Left cardiac atrium (tissue), 4 donors: ENCODE data around the gene PKNOX1. TPM values are rescaled to one million over a fixed set of nuclear protein-coding genes. Genes with fewer than 3 reads are reported as not detected.
"Not testable (repeated sequence)": the region's sequence is repeated elsewhere in the genome, so short reads cannot be mapped to it uniquely, and the experiment has no call there.

Experiments
- ATAC-seq, 2 donors: fragments of 200-7000 bp; cut with Tn5 transposase; one replicate each; pipeline ENCODE4 v1.9.1; 2020; ENCODE audit warnings: mild to moderate bottlenecking in 2 of 2, moderate library complexity in 2 of 2
- DNase-seq: peaks from one replicate; pipeline ENCODE4 v3.0.0-alpha.2; 2020
- intact Hi-C, 2 donors: fragments of 100-400 bp; cut with DNase I; formaldehyde crosslinking; loops; one replicate each; pipeline versions ENCODE4 v1.14.1 to v1.15.1; 2022 to 2023
- total RNA-seq, 2 donors: library from RNA; stranded (reverse); fragmentation: NEBNext Ultra II Directional; extraction: Animal tissue kit (Norgen Biotek cat#: 25700); gene quantifications; one replicate each; pipeline ENCODE4 v1.2.1, GENCODE V29; 2021
- donor health status: DM: no; HTN: yes; CAD: no.
- donor health status: DM: no; HTN: yes; CAD: no; lungs with severe emphysema.
- donor health status: DM: yes; HTN: yes; CAD: no.
- donor health status: Dilated cardiomyopathy.

The PKNOX1 gene
- total RNA-seq, 2 donors from 2014 or later = 7.4 to 8.9 TPM

DNA sequence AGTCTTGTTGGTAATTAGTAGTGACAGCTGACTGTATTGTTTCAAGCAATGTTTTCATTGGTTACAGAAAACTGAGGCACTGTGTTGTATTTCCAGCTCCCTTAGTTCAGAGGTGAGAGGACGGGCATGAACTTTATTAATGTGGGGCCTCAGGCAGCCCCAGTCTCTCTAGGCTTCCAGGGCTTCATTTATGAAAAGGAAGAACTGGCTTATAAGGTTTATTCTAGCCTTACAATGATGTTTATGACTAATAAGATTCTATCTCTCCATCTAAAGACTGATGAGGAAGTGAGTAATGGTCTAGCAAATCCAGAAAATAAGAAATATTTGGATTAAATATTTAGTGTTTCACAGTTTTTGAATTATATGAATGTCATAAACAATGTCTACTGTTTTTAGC, 59.7 kb downstream of the PKNOX1 start:
- intact Hi-C loops = no loop called here
- ATAC-seq = no peak

DNA sequence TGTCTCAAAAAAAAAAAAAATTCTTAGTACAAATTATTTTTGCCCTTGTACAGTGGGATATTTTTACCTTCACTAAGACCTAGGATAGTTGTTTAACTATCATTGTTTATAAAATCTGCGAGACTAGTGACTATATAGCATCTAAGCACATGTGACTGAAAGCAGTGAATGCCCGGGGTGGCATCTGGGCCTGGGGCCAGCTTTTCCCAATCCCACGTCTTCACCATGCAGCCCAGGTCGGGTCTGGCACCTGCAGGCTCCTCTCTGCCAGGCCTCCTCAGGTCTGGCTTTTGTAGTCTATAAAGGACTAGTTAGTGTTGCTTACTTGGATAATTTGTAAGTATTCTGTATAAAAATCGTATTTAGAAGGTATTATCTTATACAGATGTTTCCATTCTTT, 60.5 kb downstream of the PKNOX1 start:
- intact Hi-C loops = no loop called here
- ATAC-seq = no peak
- no peak for DNase-seq

More for the DNA sequence above, 59.7 kb downstream of the PKNOX1 start:
- no peak for DNase-seq

DNA sequence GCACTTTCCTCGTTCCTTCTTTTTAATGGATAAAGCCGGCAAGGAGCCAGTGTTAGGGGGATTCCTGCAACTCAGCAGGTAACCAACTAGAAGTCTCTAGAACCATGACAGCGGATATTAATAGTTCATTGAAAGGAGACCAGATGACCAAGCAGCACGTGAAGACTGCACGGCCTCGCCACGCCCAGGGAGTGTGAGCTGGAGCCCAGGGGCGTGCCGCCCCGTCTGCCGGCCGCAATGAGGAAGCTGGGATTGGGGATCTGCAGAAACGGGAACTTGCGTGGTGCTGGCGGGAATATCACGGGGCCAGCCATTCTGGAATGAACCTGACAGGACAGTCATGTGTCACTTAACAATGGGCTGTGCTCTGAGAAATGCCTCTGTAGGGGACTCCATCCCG, 62.5 kb downstream of the PKNOX1 start:
- ATAC-seq = peak; percentile 50 to 71
- DNase-seq, intact Hi-C loops: not testable (repeated sequence)

DNA sequence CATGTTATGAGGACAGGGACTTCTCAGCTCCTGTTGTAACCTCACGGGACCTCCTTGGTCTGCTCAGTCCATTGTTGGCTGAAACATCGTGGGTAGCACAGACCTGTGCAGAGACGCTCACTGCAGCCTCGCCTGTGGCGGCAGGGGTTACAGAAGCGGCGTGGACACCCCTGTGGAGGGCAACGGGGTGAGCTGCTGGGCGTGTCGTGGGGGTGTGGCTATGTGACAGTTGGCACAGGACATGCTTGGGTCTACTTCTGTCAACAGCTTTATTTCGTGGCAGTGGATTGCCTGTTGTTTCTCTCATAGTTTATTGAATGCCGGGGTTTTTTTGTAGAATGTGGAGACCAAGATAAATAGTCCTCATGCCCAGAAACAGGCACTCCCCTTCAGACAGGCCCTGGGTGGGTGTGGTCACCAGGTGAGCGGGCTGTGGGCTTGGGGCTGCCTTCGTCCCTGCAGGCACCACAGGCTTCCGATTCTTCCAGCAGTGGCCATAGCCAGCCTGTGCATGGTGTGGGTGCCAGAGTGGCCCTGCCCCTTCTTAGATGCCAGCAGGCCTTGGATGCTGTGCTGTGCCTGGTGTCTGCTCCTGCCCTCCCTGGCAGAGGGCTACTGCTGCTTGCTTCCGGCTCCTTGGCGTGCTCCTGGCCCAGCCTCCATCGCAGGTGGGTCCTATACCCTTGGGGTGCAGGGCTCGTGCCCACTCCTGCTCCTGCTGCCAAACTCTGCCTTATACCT, 63.7 kb downstream of the PKNOX1 start:
- intact Hi-C loops, DNase-seq: not testable (repeated sequence)
- ATAC-seq = peak in 1 of 2 donors; percentile 25

DNA sequence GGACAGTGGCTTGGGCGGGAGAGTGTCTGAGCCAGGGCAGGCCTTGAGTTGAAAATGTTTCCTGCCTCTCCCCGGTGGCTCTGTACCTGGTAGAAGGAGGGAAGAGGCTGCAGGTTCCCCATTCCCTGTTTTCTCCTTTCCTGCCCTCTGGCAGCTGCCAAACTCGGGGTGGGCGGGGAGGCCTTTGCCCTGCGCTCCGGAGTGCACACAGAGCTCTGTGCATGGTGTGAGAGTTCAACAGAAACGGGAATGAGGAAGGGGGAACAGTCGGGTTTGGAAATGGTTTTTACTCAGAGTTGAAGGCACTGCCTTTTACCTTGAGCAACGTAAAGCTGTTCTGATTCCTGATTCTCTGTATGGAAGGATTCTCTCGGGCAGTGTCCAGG, 64.3 kb downstream of the PKNOX1 start:
- DNase-seq, ATAC-seq, intact Hi-C loops: not testable (repeated sequence)

DNA sequence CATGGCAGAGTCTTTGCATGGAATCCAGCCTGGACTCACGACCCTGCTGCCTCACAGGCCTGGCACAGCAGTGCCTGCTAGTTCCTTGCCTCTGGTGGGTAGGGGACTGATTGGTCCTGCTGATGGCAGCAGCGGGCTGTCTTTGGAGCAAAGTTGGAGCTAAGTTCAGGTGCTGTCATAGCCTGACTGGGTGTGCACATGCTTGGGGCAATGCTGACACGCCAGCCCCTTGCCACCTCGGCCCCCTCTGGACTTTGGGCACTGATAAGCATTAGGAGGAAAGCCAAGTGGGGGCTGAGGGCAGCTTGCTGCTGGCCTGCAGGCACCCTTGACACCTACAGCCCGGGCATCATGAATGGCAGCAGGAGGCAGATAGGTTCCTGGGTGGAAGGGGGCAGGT, 67.8 kb downstream of the PKNOX1 start:
- DNase-seq, intact Hi-C loops, ATAC-seq: not testable (repeated sequence)

DNA sequence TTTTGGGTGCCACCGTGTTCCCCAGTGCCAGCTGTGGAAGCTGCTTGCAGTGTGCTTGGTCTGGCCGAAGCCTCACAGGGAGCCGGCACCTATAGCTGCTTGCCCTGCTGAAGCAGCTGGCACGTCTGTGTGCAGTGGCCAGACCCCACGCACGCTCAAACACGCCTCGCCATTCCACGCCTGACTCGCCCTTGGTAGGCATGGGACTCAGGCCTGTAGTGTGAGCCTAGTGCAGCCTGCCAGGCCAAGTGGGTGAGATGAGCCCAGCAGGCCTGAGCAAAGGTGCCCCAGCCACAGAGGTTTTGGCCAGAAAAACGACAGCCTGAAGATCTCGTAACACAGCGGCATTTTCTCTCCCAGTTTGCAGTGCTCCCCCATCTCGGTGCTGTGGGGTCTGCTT, 68.9 kb downstream of the PKNOX1 start:
- ATAC-seq, intact Hi-C loops, DNase-seq: not testable (repeated sequence)

DNA sequence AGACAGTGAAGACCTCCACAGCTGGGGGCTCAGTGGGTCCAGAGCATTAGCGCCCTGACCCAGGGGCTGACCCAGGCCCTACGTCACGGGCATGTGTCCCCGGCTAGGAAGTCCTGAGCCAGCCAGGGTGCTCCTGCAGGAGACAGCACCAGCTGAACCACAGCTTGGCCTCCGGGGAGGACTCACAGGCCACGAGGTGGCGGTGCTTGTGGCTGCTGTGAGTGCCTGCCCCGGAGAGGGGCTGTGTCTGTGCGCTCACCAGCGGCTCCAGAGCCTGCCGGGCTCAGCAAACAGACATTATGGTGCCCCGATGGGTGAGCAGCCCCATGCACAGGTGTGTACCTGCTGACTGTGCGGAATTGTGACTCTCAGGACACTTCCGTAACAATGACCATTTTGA, 70.2 kb downstream of the PKNOX1 start:
- ATAC-seq, DNase-seq, intact Hi-C loops: not testable (repeated sequence)

DNA sequence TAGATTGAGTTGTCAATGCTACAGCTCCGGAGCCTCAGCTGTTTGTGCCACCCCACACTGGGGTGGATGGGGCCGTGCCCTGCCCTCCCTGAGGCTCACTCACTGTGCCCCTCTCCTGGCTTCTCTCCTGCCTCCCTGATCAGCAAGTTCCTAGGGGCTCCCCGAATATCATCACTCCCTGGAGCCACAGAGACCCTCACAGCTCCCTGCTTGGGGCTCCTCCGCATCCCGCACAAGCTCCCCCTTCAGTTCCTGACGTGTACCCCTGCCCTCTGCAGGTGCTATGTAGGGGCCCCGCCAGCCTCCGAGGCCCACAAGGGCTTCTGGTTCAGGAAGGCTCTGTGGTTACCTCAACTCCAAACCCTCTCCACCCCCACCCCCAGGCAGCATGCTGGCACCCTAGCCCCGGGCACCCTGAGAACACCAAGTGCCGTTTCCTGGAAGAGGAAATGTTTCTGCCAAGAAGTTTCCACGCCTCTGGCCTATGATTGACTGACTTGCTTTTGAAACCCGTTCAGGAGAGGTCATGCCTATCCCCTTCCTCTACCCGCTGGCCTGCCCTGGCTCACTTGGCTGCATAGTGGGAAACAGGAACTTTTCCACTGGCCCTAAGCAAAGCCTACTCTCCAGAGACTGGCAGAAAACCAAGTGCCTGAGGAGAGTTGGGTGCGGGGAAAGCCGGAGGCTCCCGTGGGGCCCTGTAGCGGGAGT, 71.0 kb downstream of the PKNOX1 start:
- peak; percentile 81 to 89 for ATAC-seq
- DNase-seq, intact Hi-C loops: not testable (repeated sequence)

DNA sequence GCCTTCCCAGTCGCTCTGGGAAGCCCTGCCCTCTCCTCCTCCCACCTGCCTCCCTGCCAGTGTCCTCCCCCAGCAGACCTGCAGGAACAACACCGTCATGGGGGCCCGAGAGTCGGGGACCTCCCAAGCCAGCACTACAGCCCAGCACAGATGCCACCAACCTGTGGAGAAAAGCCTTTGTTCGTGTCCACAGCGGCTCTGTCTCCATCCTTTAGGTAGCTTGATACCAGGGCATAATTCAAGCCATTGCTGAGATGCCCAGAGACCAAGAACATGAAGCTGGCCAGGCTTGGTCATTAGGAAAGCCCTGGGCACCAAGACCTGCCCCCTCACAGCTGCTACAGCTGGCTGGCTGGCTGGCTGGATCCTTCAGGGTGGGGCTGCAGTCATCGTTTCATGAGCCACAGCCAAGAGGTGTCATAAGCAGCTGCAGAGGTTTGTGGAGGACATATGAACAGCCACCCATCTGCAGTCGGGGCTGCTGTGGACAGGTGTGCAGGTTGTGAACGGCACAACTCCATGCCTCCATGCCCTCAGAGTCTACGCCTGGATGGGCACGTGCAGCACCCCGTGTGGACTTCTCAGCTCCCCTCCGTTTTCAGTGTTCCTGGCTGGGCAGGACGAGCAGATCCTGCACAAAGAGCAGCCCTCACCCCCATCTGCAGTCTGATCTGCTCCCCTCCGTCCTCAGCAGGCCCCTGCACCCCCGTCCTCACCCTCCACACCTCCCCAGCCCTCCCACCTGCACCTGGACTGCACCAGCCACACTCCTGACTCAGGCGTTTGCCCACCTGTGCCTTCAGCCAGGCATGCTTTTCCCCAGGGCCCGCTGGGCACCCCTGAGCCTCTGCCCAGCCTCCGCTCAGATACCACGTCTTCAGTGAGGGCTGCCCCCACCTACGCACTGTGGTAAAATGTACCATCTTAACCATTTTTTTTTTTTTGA, 71.8 kb downstream of the PKNOX1 start:
- DNase-seq, intact Hi-C loops: not testable (repeated sequence)
- peak; percentile 20 to 33 for ATAC-seq

DNA sequence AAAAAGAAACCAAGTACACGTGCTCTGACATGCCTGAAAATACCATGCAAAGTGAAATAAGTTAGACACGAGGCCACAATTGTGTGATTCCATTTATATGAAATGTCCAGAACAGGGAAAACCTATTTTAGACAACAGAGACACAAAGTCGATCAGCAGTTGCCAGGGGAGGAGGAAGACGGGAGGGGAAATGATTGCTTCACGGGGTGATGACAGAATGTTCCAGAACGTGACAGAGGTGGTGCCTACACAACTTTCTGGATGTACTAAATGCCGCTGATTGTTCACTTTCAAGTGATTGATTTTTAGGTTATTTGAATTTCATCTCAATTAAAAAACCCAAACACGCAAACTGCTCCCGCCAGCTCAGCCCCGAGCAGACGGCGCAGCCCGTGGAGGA, 78.8 kb downstream of the PKNOX1 start:
- ATAC-seq, DNase-seq, intact Hi-C loops: not testable (repeated sequence)

DNA sequence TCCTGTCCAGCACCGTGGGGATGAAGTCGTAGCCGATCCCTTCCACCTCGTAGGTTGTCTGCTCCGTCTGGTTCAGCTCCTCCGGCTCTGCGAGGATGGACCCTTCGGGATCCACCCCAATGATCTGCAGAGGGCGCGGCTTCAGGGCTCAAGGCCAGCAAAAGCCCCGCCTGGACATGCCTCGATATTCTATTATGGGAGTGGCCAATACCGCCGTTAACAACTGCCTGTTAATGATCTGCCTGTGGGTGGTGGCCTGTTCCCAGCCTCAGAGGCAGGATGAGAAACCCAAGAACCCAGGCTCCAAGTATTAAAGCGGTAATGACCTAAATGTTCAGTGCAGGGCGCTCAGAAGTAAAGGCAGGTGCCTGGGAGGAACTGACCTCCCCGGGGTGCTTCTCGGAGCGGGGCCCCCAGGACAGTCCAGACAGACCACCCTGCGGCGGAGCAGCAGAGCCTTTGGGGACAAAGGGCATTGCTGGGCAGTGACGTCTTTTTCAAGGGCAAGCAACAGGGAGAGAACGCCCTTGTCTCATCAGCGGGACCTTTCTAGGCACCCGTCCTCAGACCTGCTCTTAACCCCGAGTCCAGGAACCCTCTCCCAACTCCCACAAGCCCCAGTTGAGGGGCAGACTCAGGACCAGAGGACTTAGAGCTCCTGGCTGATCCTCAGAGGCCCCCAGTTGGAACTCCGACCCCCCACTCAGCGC, 88.7 kb downstream of the PKNOX1 start:
- intact Hi-C loops, DNase-seq, ATAC-seq: not testable (repeated sequence)

DNA sequence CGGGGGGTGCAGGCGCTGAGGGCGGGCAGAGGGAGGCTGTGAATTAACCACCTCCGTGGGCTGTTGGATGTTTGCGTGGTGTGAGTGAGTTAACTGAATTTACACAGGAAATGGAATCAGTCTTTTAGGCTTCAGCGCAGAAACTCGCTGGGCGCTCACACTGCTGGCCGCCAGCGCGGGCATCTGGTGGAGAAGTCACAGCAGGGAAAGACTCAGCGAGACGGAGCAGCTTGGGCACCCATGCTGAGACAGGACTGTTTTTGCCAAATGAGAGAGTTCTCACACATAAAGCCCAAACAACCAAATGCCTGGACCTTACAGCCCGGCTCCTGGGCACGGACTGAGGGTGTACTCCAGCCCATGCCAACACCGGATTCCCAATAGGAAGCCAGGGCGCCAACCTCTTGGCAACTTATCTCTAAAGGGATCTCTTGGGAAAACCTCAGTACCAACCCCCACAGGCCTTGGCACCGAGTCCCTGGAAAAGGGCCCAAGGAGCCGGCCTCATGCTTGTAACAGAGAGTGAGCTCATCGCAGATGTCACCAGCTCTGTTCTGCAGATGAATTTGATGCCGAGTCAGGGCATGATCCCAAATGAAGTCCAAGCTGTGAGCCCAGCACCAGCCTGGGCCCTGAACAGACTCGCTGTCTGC, 90.0 kb downstream of the PKNOX1 start:
- ATAC-seq = peak in 1 of 2 donors; percentile 70
- DNase-seq, intact Hi-C loops: not testable (repeated sequence)

DNA sequence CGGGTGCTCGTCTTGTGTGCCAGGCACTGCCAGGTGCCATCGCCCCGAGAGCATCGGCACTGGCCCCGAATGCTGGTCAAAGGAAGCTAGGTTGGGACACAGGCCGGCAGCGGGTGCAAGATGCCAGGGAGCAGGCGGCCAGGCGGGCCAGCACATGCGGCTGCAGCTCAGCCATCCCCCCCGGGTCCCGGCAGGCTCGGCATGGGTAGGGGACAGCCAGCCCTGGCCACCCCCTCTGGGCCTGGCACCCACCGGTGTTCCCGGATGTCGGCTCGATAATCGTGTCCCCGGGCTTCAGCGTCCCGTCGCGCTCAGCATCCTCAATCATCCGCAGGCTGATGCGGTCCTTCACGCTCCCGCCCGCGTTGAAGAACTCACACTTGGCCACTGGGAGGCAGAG, 91.6 kb downstream of the PKNOX1 start:
- intact Hi-C loops, ATAC-seq, DNase-seq: not testable (repeated sequence)

DNA sequence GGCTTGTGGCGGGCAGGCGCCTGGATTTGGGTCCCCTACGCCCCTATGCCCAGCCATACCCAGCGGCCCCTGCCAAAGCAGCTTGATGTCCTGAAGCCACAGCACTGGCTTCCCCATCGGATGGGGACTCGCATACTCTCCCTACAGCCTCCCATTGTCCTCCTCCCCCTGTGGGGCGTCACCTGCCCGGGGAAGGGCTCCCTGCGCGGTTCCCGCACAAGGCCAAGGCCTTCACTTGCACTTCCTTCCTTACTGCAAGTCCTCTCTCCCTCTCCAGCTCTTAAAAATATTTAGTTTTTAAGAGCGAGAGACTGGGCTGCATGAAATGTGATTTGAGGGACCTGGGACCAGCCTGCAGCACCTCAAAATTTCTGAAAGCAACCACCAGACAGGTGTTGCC, 92.3 kb downstream of the PKNOX1 start:
- ATAC-seq, DNase-seq, intact Hi-C loops: not testable (repeated sequence)

DNA sequence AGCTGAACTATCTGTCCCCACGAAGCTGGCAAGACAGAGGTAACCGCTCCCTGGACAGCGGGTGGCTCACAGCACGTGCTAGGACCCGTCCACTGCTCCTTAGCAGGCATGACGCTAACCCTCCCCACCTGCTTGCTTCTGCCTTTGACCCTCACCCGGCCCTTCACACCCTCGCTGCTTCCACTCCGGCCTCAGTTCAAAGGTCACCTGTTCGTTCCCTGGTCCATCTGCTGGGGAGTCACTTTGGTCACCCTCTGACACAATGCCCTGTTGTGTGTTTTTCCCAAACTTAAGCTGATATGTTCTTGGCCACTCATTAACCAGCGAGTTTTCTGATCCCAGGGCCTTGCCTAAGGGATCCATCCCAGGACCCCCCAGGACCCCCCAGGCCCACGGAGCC, 93.7 kb downstream of the PKNOX1 start:
- DNase-seq, ATAC-seq, intact Hi-C loops: not testable (repeated sequence)

DNA sequence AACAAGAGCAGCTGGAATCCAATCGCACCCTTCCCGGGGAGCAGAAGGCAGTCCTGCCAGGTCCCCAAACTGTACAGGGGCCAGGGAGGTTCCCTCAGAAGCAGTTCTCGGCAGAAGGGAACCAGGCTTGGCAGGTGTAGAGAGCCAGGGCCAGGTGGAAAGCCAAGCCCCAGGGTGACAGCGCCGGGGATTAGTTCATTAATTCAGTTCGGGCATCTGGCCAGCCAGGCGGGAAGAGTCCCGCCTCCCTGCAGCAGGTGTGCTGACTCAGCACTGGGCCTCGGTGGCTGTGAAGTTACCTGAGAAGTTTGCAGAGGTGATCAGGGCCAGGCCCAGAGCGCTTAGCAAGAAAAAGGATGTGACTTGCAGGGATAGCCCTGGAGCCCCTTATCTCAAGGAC, 95.3 kb downstream of the PKNOX1 start:
- DNase-seq, ATAC-seq, intact Hi-C loops: not testable (repeated sequence)

DNA sequence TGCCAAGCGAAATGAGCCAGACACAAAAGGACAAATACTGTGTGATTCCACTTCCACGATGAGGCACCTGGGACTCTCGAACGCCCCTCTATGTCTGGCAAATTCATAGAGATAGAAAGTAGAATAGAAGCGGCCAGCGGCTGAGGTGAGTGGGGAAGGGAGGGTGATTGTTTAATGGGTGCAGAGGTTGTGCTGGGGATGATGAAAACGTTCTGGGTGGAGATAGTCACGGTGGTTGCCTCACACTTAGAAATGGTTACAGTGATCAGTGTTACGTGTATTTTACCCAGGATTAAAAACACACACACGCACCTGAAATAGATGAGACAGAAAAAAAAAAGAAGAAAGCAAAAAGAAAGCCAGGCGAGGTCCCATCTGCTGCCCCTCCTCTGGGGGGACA, 98.4 kb downstream of the PKNOX1 start:
- DNase-seq, ATAC-seq, intact Hi-C loops: not testable (repeated sequence)
